Keratinocyte (primary cell): ENCODE data around the gene PSAPL1. TPM values are rescaled to one million over a fixed set of nuclear protein-coding genes. Genes with fewer than 3 reads are reported as not detected.

Experiments used
- DNase-seq: peaks from one replicate; pipeline ENCODE4 v3.0.0-alpha.2; 2011; ENCODE audit warnings: low read depth, missing footprints, low spot score
- FAIRE-seq: peaks from 2 replicates; lab custom pipeline; 2011; peaks lifted over from hg19 to GRCh38; lab: Jason Lieb, UNC
- H2AFZ ChIP-seq: 2 replicates; pipeline ENCODE4 v1.6.0; 2012; ENCODE audit warnings: low read length, control low read depth, inconsistent platforms; ENCODE audit not compliant: control insufficient read depth
- H3K27ac ChIP-seq: 2 replicates; pipeline ENCODE4 v1.5.1; 2011; ENCODE audit warnings: low read length; ENCODE audit not compliant: control insufficient read depth, insufficient read depth
- H3K27me3 ChIP-seq: 3 replicates; pipeline ENCODE4 v1.6.0; 2011; ENCODE audit warnings: low read length; ENCODE audit not compliant: control insufficient read depth, insufficient read depth; ENCODE audit errors: extremely low read depth
- H3K36me3 ChIP-seq, 2 experiments: 2 replicates in 1 of 2; 3 replicates in 1 of 2; pipeline ENCODE4 v1.5.1; 2011; ENCODE audit warnings: low read length in 2 of 2, mild to moderate bottlenecking in 1 of 2; ENCODE audit not compliant: control insufficient read depth in 2 of 2, insufficient read depth in 2 of 2; ENCODE audit errors: extremely low read depth in 1 of 2
- H3K4me1 ChIP-seq: 3 replicates; pipeline ENCODE4 v1.5.1; 2011; ENCODE audit warnings: low read length; ENCODE audit not compliant: control insufficient read depth, insufficient read depth; ENCODE audit errors: extremely low read depth
- H3K4me2 ChIP-seq: 3 replicates; pipeline ENCODE4 v1.6.0; 2011; ENCODE audit warnings: low read depth, low read length; ENCODE audit not compliant: control insufficient read depth, insufficient read depth; ENCODE audit errors: extremely low read depth
- H3K4me3 ChIP-seq, 3 experiments: fragments of 200-600 bp in 1 of 3; sonication (generic) in 1 of 3; 2 replicates in 2 of 3; 3 replicates in 1 of 3; pipeline ENCODE4 v1.5.1; 2011 to 2016; ENCODE audit warnings: low read length in 3 of 3, mild to moderate bottlenecking in 3 of 3, control low read depth in 2 of 3, inconsistent platforms in 1 of 3, low read depth in 1 of 3, mixed read lengths in 1 of 3, mixed run types in 1 of 3, moderate library complexity in 1 of 3; ENCODE audit not compliant: control insufficient read depth in 2 of 3, insufficient read depth in 2 of 3; ENCODE audit errors: extremely low read depth in 1 of 3
- H3K79me2 ChIP-seq: 2 replicates; pipeline ENCODE4 v1.6.0; 2012; ENCODE audit warnings: low read length; ENCODE audit not compliant: control insufficient read depth, insufficient read depth
- H3K9ac ChIP-seq: 3 replicates; pipeline ENCODE4 v1.6.0; 2011; ENCODE audit warnings: low read length; ENCODE audit not compliant: control insufficient read depth, insufficient read depth; ENCODE audit errors: extremely low read depth
- H3K9me1 ChIP-seq: 3 replicates; pipeline ENCODE4 v1.6.0; 2011; ENCODE audit warnings: low read length; ENCODE audit not compliant: control insufficient read depth, insufficient read depth; ENCODE audit errors: extremely low read depth
- H3K9me3 ChIP-seq: 2 replicates; pipeline ENCODE4 v1.5.1; 2012; ENCODE audit warnings: low read depth, low read length; ENCODE audit not compliant: control insufficient read depth
- H4K20me1 ChIP-seq: 3 replicates; pipeline ENCODE4 v1.6.0; 2011; ENCODE audit warnings: low read length; ENCODE audit not compliant: control insufficient read depth, insufficient read depth; ENCODE audit errors: extremely low read depth
- EZH2 ChIP-seq: IDR thresholded peaks from one replicate; pipeline ENCODE4 v1.6.1; 2012; ENCODE audit warnings: inconsistent platforms, mild to moderate bottlenecking, low read length, moderate library complexity
- dilution Hi-C: fragments of 300-500 bp; cut with MboI; formaldehyde crosslinking; loops from one replicate; pipeline ENCODE4 v1.7.0; 2020; ENCODE audit warnings: low sequenced_read_pairs; ENCODE audit not compliant: extremely low pct_ligation_motif_present
- polyA plus RNA-seq, 5 experiments: library from polyadenylated mRNA; depleted of rRNA in 3 of 5; stranded (reverse) in 3 of 5; stranded (forward) in 1 of 5; unstranded in 1 of 5; fragments of >200 nt; gene quantifications; 1 replicate in 1 of 5; 2 replicates in 3 of 5; 3 replicates in 1 of 5; pipeline versions ENCODE4 v1.2.1 to v1.2.3, GENCODE V29; 2011 to 2012; ENCODE audit warnings: missing spikeins in 2 of 5, low read depth in 1 of 5, low replicate concordance in 1 of 5
- TF ChIP-seq, protein P1 (sequence below), 3 experiments: IDR thresholded peaks in 1 of 3; conservative IDR thresholded peaks in 1 of 3; optimal IDR thresholded peaks in 1 of 3; 2 replicates in 2 of 3; 3 replicates in 1 of 3; pipeline versions ENCODE3 to v1.5.1; 2011; ENCODE audit warnings: low read length in 3 of 3, mild to moderate bottlenecking in 3 of 3, moderate library complexity in 2 of 3, control low read depth in 1 of 3, inconsistent platforms in 1 of 3; ENCODE audit not compliant: insufficient read depth in 2 of 3; ENCODE audit errors: extremely low read depth in 1 of 3

The PSAPL1 gene
- polyA plus RNA-seq, 1 donor (not counting 4 experiments of a cell fraction or from before 2014, with no cell fraction given), result 0.03 TPM

DNA sequence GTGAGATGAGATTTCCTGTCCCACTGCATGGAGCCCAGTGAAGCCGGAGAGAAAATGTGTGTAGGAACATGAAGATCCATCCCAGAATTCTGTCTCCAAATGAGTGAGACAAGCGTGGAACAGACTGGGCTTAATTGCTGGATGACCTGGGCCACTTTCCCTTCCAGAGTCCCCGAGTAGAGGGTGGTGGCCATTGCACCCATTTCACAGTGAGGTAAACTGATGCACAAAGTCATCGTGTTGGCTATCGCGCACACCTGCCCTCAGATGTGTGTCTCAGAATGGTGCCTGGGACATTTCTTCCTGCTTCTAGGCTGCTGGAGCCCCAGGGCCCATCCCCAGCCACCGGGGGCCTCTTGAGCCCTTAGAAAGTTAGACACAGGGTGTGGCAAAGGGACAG is 43.0 kb upstream of the PSAPL1 start:
- H3K9me1 ChIP-seq, result no peaks in the 10 kb centered on the region
- no peak overlapping the region for H3K4me3 ChIP-seq
- no peaks in the 10 kb centered on the region for H3K79me2 ChIP-seq
- no peaks in the 10 kb centered on the region for H3K9me3 ChIP-seq
- H4K20me1 ChIP-seq, result no peaks in the 10 kb centered on the region
- H3K4me1 ChIP-seq, result no peaks in the 10 kb centered on the region
- FAIRE-seq, result no peak
- no peak overlapping the region for H3K4me2 ChIP-seq
- H2AFZ ChIP-seq, result no peak overlapping the region
- DNase-seq, result no peak
- dilution Hi-C loops, result no loop called here
- no peak overlapping the region for H3K9ac ChIP-seq
- H3K36me3 ChIP-seq, result no peaks in the 10 kb centered on the region
- no peak overlapping the region for H3K27ac ChIP-seq
- no peak for TF ChIP-seq EZH2
- TF ChIP-seq, protein P1, sequence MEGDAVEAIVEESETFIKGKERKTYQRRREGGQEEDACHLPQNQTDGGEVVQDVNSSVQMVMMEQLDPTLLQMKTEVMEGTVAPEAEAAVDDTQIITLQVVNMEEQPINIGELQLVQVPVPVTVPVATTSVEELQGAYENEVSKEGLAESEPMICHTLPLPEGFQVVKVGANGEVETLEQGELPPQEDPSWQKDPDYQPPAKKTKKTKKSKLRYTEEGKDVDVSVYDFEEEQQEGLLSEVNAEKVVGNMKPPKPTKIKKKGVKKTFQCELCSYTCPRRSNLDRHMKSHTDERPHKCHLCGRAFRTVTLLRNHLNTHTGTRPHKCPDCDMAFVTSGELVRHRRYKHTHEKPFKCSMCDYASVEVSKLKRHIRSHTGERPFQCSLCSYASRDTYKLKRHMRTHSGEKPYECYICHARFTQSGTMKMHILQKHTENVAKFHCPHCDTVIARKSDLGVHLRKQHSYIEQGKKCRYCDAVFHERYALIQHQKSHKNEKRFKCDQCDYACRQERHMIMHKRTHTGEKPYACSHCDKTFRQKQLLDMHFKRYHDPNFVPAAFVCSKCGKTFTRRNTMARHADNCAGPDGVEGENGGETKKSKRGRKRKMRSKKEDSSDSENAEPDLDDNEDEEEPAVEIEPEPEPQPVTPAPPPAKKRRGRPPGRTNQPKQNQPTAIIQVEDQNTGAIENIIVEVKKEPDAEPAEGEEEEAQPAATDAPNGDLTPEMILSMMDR (optimal IDR thresholded peaks at IDR 0.05 in 1 of 3, IDR thresholded peaks at IDR 0.05 in 1 of 3, conservative IDR thresholded peaks at IDR 0.05 in 1 of 3; ENCODE audit: extremely low read depth in 1 of 3, insufficient read depth in 2 of 3, low read length in 3 of 3), result no peak
- H3K27me3 ChIP-seq, result peaks cover 5% of the 10 kb centered on the region

DNA sequence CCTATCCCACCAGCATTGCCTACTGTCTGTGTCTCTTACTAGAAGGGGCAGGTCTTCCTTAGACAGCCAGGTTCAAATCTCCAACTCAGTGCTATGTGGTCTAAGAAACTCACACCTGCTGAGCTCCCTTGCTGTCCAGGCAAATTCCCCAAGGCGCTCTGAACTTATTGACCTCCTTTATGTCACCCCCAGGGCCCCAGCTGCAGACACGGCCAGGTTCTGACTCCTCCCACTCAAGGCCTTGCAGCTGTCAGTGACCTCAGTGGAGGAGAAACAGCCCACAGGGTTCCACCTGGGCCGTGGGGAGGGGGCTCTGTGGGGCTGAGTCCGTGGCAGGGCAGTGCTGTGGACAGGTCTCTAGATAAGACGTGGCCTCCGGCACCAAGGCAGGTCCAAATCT is 42.1 kb upstream of the PSAPL1 start:
- TF ChIP-seq, protein P1 (optimal IDR thresholded peaks at IDR 0.05 in 1 of 3, IDR thresholded peaks at IDR 0.05 in 1 of 3, conservative IDR thresholded peaks at IDR 0.05 in 1 of 3; ENCODE audit: extremely low read depth in 1 of 3, insufficient read depth in 2 of 3, low read length in 3 of 3), result no peak
- TF ChIP-seq EZH2, result no peak
- no peak for DNase-seq
- H3K4me2 ChIP-seq, result no peak overlapping the region
- H3K4me1 ChIP-seq, result no peaks in the 10 kb centered on the region
- dilution Hi-C loops, result no loop called here
- no peaks in the 10 kb centered on the region for H4K20me1 ChIP-seq
- H3K9ac ChIP-seq, result no peak overlapping the region
- no peaks in the 10 kb centered on the region for H3K9me3 ChIP-seq
- no peak overlapping the region for H3K4me3 ChIP-seq
- peaks cover 5% of the 10 kb centered on the region for H3K27me3 ChIP-seq
- no peaks in the 10 kb centered on the region for H3K9me1 ChIP-seq
- H2AFZ ChIP-seq, result no peak overlapping the region
- no peak for FAIRE-seq
- no peaks in the 10 kb centered on the region for H3K36me3 ChIP-seq
- no peaks in the 10 kb centered on the region for H3K79me2 ChIP-seq
- H3K27ac ChIP-seq, result no peak overlapping the region
